ENCODE data around the gene RECQL5.

The RECQL5 gene

DNA sequence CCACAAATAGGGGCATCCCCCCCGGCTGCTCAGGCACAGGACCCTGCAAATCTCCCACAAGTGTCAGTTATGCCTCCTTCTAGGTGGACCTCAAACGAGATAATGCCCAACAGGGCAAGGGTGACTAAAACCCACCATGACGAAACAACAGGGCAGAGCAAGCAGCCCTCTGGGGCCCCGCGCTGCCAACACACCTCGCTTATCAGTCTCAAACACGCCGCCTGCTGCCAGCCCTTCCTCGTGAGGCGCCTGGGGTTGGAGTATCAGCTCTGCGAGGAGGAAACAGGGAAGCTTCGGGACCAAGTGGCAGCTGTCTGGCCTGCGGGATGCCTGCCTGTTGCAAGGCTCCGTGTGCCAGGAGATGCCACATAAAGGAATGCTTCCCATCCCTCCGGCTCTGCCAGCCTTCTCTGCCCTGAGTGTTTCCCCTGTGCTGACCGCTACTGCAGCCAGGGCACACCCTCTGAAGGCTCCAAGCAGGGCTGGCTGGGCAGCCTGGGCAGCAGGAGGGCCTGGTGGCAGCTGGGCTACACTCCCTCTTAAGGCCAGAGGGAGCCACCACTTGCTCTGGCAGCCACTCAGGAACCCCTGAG, 31.2 kb downstream of the RECQL5 start:
- FAIRE-seq, result no peak
- TF ChIP-seq, protein P1, sequence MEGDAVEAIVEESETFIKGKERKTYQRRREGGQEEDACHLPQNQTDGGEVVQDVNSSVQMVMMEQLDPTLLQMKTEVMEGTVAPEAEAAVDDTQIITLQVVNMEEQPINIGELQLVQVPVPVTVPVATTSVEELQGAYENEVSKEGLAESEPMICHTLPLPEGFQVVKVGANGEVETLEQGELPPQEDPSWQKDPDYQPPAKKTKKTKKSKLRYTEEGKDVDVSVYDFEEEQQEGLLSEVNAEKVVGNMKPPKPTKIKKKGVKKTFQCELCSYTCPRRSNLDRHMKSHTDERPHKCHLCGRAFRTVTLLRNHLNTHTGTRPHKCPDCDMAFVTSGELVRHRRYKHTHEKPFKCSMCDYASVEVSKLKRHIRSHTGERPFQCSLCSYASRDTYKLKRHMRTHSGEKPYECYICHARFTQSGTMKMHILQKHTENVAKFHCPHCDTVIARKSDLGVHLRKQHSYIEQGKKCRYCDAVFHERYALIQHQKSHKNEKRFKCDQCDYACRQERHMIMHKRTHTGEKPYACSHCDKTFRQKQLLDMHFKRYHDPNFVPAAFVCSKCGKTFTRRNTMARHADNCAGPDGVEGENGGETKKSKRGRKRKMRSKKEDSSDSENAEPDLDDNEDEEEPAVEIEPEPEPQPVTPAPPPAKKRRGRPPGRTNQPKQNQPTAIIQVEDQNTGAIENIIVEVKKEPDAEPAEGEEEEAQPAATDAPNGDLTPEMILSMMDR (IDR thresholded peaks at IDR 0.05; ENCODE audit: insufficient read depth, missing control alignments), result no peak
- no peak for DNase-seq (ENCODE audit: insufficient read length, low spot score)

DNA sequence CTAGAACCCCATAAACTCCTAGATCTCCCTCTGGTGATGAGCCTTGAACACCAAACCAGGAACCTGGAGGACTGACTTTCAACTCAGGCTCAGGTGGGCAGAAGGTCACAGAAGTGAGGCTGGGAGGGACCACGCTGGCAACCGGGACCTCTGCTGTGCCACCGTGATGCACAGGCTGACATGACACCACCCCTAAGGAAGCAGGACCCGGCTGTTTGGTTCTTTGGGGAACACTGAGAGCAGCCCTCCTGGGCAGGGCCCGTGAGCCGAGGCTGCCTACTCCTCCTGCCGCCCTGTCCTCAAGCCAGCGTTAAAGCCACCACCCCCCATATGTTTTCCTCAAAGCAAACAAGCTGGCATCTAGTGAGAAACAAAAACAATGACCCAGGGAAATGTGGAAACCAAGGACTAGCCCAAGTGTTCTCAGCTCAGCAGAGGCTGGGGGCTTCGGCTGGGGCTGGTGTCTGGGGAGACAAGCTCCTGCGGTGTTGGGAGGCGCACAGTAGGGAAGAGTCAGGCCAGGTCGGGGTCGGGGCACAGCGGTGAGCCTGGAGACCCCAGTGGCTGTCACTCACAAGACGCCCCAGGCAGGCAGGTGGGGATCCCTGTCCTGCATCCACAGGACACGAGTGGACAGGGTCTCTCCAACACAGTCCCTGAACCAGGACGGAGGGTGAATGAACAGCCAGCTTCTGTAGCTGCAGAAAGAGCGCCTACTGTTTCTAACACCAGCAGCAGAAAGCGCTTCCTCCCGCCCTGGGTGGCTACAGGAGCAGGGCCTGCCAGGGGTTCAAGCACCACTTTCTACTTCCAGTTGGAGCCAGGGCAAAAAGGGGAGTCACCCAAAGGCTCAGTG, 32.0 kb downstream of the RECQL5 start:
- no peak for FAIRE-seq
- TF ChIP-seq, protein P1 (IDR thresholded peaks at IDR 0.05; ENCODE audit: insufficient read depth, missing control alignments), result no peak
- DNase-seq (ENCODE audit: insufficient read length, low spot score), result no peak

DNA sequence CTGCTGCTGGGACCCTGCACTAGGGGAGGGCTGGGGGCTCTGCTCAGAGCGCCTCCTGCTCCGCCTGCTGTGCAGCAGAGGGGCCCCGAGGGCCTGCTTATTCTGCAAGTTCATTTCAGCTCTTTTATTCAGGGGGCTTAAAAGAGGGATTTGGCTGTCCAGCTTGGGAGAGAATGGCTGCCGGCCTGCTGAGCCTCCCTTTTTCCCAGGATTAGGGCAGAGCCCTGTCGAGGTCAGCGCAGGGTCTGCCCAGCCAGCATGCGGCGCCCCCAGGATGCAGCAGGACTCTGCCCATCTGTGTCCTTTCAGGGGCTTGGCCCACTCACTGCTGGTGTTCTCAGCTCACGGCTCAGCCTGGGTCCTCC, 32.6 kb downstream of the RECQL5 start:
- TF ChIP-seq, protein P1 (IDR thresholded peaks at IDR 0.05; ENCODE audit: insufficient read depth, missing control alignments), result no peak
- no peak for DNase-seq (ENCODE audit: insufficient read length, low spot score)
- FAIRE-seq, result no peak

DNA sequence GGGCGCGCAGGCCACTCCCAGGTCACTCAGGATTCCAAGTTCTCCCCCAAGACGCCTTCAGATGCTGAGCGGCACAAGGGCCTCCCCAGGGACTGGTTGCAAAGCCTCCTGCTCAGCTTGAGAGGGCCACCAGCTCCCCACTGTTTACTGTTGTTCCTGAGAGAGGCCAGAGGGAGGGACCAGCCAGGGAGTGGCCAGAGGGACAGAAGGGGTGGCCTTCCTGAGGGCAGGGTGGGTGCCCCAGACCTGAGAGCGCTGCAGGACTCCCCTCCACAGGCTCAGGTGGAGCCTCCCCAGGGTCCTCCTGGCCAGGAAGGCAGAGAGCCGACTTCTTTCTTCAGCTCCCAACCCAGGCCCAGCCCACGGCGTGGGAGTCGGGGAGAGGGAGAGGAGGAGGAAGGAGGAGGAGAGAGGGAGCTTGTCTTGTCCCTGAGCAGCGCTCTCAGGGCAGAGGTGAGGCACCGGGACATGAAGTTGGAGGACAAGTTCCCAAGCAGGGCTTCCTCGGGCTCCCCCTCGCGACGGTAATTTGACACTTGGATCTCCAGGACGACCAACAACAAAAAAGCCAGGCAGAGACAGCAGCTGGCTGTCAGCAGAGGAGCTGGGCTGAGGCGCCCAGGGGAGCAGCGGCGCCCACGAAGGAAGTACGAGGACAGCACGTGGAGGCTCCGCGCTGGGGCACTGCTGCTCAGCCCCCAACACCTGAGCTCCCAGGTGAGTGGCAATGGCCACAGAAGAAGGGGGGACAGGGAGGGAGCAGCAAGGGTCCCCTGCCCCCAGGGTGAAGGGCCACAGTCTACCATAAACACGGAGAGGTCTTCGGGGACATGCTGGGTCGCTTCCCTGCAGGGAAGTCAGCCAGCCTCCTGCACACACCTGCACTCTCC, 33.2 kb downstream of the RECQL5 start:
- TF ChIP-seq, protein P1 (IDR thresholded peaks at IDR 0.05; ENCODE audit: insufficient read depth, missing control alignments), result peak; percentile 56
- FAIRE-seq, result no peak
- DNase-seq (ENCODE audit: insufficient read length, low spot score), result no peak

DNA sequence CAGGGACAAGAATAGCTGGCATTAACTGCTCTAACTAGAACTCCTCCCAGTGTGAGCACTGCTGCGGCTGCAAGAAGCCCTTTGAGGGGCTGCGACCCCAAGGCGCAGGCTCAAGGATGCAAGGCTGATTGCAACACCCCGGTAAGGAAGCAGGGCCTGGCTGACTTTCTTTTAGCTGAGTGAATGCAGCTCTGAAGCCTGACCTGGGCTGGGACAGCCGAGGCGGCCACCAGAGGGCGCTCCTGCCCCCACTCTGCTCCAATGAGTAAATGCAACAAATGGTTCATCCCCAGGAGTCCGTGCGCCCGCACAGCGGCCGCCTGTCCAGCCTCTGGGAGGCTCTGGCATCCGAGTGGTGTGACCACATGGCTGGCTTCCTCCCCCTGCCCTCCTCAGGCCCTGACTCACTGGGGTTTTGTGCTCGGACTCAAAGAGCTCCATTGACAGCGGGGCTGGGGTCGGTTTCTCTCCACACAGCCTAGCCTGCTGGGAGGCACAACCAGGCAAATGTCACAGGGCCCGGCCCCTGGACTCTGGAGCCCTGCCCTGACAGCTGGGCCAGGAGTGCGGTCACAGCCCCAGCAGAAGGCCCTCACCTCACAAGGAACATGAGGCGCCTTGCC, 34.0 kb downstream of the RECQL5 start, which contains the start of gene SMIM5:
Gene SMIM5 (plus strand): TSS at position 572 of the 623 bp plus-strand sequence. CDS start 6,768 bp downstream, outside the sequence.
- DNase-seq (ENCODE audit: insufficient read length, low spot score), result peak; percentile 99
- TF ChIP-seq, protein P1 (IDR thresholded peaks at IDR 0.05; ENCODE audit: insufficient read depth, missing control alignments), result peak; percentile 95
- no peak for FAIRE-seq

DNA sequence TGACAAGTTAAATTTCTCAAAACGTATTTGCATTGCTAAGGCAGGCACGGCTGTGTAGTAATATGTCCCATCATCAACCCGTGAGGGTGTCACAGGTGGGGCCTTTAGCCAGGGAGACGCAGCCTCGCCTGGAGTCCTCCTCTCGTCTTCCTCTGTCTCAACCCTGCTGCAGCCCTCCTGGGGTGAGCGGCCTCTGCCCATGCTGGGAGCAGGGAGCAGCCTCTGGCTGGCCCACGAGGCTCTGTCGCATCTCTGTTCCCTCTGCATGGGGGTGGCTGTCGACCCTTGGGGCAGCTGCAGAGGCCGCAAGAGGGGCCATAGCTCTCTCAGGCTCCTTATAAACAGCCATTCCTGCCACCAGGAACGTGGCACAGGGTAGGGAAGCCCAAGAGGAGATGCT, 34.5 kb downstream of the RECQL5 start:
- no peak for FAIRE-seq
- no peak for DNase-seq (ENCODE audit: insufficient read length, low spot score)
- TF ChIP-seq, protein P1 (IDR thresholded peaks at IDR 0.05; ENCODE audit: insufficient read depth, missing control alignments), result no peak

All from D721Med (cell line).